Epithelial cell of esophagus (primary cell): ENCODE measurements around the gene PCCA.

ENCODE experiments used
- DNase-seq: peaks from one replicate; pipeline ENCODE4 v3.0.0; 2010; ENCODE audit warnings: low read depth
- H3K4me3 ChIP-seq: 2 replicates; pipeline ENCODE4 v1.5.1; 2011; ENCODE audit warnings: mild to moderate bottlenecking, low read length, control low read depth
- TF ChIP-seq, protein P1 (sequence below): IDR thresholded peaks from 2 replicates; pipeline ENCODE4 v1.5.1; 2011; ENCODE audit warnings: low read depth, mild to moderate bottlenecking, low read length, control low read depth, inconsistent platforms; ENCODE audit not compliant: insufficient read depth; ENCODE audit errors: missing control alignments

PCCA gene

DNA sequence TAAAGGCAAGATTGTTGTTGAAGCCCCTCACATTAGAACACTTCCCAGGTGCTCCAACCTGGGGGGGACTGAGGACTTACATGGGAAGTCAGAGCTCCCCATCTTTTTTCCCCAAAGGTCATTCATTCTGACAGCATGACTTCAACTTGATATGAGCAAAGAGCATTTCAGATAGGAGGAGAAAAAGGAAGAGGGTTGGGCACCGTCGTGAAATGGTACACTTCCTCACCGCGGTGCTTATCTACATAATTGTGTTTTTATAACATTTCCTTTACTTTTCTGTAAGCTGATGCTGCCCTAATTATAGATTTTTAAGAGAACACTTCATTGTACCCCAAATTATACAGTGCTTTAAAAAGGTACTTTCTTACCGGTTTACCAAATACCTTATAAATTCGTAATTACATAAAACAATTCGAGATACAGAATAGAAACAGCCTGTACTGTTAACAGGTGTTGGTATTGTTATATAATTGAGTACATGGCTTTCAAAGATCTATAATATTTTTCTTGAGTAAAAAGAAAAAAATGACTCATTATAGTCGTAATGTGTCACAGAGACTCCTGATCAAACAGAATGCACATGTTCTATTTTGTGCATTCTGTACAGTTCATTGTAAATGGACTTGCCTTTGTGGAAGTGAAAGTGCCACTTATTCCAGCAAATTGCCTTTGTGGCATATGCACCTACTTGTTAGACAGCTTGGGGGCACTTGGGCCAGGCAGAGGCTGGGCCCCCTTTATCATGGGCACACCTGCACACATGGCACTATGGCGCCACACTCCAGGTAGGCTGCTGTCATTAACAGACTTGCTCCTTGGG, 417.9 kb downstream of the PCCA start:
- H3K4me3 ChIP-seq, result no peak overlapping the region
- TF ChIP-seq, protein P1, sequence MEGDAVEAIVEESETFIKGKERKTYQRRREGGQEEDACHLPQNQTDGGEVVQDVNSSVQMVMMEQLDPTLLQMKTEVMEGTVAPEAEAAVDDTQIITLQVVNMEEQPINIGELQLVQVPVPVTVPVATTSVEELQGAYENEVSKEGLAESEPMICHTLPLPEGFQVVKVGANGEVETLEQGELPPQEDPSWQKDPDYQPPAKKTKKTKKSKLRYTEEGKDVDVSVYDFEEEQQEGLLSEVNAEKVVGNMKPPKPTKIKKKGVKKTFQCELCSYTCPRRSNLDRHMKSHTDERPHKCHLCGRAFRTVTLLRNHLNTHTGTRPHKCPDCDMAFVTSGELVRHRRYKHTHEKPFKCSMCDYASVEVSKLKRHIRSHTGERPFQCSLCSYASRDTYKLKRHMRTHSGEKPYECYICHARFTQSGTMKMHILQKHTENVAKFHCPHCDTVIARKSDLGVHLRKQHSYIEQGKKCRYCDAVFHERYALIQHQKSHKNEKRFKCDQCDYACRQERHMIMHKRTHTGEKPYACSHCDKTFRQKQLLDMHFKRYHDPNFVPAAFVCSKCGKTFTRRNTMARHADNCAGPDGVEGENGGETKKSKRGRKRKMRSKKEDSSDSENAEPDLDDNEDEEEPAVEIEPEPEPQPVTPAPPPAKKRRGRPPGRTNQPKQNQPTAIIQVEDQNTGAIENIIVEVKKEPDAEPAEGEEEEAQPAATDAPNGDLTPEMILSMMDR, result no peak
- no peak for DNase-seq

DNA sequence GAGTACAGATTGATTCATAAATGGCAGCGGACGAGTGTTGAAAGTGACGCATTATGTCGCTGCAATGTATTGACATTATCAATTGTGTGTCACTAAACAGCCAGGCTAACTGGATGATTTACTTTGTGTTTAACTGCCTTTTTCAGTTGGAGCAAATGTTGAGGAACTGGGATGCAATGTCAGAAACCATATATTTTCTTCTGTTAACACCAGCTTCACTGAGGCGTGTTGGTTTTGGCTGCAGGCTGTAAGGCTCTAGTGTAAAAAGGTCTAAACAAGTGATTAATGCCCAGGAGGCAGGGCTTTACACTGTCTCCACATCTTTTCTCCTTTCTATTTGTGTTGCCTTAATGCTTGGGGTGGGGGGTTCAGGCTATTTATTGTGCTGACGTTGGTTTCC, 419.6 kb downstream of the PCCA start:
- no peak overlapping the region for H3K4me3 ChIP-seq
- DNase-seq, result no peak
- TF ChIP-seq, protein P1, result no peak

DNA sequence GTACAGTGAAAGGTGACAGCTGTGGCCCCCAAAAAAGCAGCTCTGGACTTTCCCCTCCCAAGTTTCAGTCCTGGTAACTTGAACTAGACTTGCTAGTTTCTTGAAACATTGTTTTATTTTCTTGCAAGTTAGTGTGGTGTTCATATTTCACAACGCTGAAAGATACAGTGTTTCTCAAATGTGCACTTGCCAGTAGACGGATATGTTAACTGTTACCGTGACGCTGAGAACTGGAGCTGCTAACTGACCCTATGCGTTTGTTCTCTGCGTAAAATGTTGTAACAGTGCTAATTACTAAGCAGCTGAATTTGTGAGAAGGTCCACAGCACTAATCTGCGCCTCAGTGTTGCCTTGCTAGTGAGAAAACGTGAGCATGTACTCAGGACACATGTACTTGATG, 420.1 kb downstream of the PCCA start:
- TF ChIP-seq, protein P1, result no peak
- no peak for DNase-seq
- no peak overlapping the region for H3K4me3 ChIP-seq

DNA sequence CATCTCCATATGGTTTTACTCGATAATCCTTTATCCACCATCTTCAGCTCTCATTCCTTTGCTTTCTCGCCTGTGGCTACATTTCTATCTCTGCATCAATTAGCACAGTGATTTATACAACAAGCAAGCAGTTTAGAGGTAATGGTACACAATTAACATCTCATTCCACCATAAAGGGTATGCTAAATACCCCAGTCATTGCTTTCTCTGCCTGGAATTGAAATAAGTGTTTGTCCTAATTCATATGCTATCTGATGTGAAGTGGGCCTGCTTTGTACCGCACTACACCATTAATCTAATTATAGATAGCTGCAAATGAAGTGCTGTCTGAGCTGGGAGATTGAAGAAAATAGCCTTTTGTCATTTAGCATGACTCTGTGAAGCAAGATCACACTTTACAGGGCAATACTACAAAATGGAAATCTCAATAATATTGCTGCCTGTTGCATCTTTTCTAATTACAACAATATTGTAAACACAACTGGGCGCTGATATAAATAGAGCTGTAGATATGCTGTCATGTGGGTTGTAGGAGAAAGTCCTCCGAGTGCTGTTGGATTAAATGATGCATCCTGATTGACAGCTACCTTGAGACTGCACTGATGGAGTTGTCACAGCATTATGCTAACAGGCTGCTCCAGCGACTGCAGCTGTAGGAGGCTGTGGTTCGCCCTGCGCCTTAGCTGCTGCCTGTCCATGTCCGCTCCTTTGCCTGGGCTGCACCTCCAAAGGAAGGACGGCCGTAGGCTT, 421.5 kb downstream of the PCCA start:
- DNase-seq, result no peak
- TF ChIP-seq, protein P1, result no peak
- H3K4me3 ChIP-seq, result no peak overlapping the region

DNA sequence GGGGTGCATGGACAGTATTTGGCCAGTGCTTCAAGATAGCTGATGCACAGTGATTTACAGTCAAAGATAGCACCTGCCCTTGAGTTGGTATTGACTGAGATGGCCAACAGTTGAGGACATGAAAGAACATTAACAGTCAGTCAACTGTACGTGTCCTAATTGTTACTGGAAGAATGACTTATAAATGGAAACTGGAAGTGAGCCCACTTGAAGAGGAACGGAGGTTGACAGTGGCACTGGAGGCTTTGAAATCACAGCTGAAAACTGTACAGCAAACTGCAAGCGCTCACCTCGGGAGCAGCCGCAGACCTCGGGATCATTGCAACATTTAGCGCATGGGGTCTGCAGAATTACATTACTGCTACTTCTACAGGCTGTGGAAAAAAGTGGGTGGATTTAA, 422.6 kb downstream of the PCCA start:
- TF ChIP-seq, protein P1, result no peak
- DNase-seq, result no peak
- H3K4me3 ChIP-seq, result no peak overlapping the region

DNA sequence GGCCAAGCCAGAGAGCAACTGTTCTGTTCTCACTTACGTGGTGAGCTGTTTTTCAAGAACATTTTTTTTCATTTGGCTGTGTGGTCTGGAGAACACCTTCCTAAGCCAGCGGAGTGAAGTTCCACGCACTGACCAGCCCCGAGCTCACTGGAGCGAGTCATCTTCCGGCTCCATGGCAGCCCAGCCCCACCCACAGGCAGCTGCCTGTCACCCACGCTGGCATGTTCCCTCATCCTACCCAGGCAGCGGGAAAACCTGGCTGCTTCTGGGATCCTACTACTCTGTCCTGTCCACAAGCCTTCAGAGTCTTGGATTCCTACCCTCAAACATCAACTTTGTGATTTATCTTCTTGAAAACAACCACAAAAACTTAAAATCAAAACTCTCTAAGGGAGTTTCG, 423.5 kb downstream of the PCCA start:
- TF ChIP-seq, protein P1, result no peak
- peak; percentile 24 for DNase-seq
- H3K4me3 ChIP-seq, result no peak overlapping the region
